Ectodermal cell (in vitro differentiated cells): ENCODE data around the gene USP54.

Source experiments
- H3K27ac ChIP-seq: 2 replicates; pipeline ENCODE4 v1.7.0; 2013; ENCODE audit warnings: mild to moderate bottlenecking, low read depth, low read length; ENCODE audit not compliant: insufficient read depth, poor library complexity, severe bottlenecking
- H3K27me3 ChIP-seq: 2 replicates; pipeline ENCODE4 v1.7.0; 2013; ENCODE audit warnings: mild to moderate bottlenecking, low read length; ENCODE audit not compliant: insufficient read depth, control insufficient read depth, poor library complexity, severe bottlenecking
- H3K36me3 ChIP-seq: one replicate; pipeline ENCODE4 v1.7.0; 2013; ENCODE audit warnings: low read length; ENCODE audit not compliant: control insufficient read depth, insufficient read depth
- H3K4me1 ChIP-seq: one replicate; pipeline ENCODE4 v1.7.0; 2013; ENCODE audit warnings: low read length; ENCODE audit not compliant: control insufficient read depth, insufficient read depth
- H3K4me3 ChIP-seq: 2 replicates; pipeline ENCODE4 v1.7.0; 2013; ENCODE audit warnings: low read depth, low read length, control low read depth; ENCODE audit not compliant: insufficient read depth
- H3K9me3 ChIP-seq: 2 replicates; pipeline ENCODE4 v1.7.0; 2013; ENCODE audit warnings: mild to moderate bottlenecking, low read length, moderate library complexity; ENCODE audit not compliant: control insufficient read depth
- WGBS, 2 experiments: methylation state at CpG; one replicate each; pipeline ENCODE4 v1.1.7; 2013; ENCODE audit warnings: missing lambda C conversion rate in 2 of 2; 5-methylcytosine and 5-hydroxymethylcytosine counted together

USP54 gene

DNA sequence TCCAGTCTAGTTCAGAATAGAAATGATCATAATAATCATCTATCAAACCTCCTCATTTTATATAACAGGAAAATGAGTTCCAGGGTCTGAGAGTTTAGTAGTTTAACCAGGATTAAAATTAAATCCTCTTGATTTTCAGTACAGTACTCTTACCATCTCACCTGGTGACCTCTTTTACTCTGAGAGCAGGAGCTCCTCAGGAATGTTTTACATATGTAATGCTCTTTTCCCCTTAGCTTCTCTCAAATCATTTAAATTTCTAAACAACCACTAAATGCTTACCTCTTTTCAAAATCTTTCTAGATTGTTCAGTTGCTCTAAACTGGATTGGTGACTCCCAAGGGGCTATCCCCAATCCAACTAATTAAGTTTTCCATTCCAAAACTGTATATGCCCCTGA lies 85.1 kb downstream of the USP54 start:
- Histone ChIP-seq H3K36me3 (peaks cover 8% of the 10 kb centered on the region), H3K9me3 (no peaks in the 10 kb centered on the region), H3K27ac (no peak overlapping the region), H3K4me1 (no peaks in the 10 kb centered on the region), H3K4me3 (no peak overlapping the region), H3K27me3 (no peaks in the 10 kb centered on the region)

DNA sequence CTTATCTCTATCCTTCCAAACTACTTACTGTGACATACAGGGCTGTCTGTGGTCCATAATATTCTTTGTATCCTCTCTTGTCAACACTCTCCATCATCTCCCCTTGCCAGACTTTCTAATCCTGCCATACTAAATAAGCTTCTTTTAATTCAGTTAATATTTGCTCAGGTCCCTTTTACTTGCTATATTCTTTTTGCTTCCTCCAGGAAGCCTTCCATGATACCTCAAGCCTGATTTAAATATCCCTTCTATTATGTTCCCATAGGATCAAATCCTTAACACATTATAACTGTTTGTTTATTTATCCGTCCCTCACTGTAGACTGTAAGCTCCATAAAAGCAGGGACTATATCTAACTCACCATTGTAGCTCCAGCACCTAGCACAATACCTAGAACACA lies 88.1 kb downstream of the USP54 start:
- Histone ChIP-seq H3K27me3 (no peaks in the 10 kb centered on the region), H3K4me1 (no peaks in the 10 kb centered on the region), H3K36me3 (peaks cover 15% of the 10 kb centered on the region), H3K4me3 (no peak overlapping the region), H3K9me3 (no peaks in the 10 kb centered on the region), H3K27ac (no peak overlapping the region)
- 94 to 95% methylated on average over 1 of the region's 1 CpG for WGBS, 2 experiments

DNA sequence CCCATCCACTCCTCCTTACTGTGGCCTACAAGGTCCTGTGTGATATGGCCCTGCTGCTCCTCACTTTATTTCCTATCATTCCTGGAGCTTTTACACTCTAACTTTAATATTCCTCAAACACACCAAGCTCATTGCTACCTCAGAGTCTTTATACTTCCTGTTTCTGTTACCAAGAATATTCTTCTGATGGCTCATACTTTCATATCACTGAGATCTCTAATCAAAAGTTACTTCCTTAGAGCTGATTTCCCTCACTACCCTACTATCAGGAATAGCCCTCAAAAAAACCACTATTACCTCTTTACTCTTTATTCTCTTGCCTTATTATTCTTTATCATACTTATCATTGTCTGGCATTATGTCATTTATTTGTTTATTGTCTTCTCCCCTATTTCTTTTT lies 89.5 kb downstream of the USP54 start:
- H3K27me3 ChIP-seq: no peaks in the 10 kb centered on the region
- no peaks in the 10 kb centered on the region for H3K9me3 ChIP-seq
- H3K4me3 ChIP-seq: no peak overlapping the region
- H3K36me3 ChIP-seq: peaks cover 15% of the 10 kb centered on the region
- no peaks in the 10 kb centered on the region for H3K4me1 ChIP-seq
- no peak overlapping the region for H3K27ac ChIP-seq

DNA sequence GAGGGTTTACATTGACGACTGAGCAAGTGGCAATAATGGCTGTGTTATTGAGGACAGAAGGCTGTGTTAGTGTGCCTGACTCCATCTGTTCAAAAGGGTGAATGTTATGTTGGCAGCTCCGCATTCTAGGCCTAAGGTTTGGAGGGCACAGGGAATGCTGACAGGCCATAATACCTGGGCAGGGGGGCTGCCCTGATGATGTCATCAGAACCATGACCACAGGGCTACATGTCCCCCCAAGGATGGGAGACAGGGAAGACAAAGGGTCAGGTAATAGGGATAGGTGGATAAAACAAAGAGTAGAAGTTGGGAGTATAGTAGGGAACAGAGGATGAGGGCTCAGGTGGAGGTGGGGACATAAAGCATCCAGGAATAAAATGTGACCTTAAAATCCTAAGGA lies 93.5 kb downstream of the USP54 start:
- H3K4me3 ChIP-seq: no peak overlapping the region
- H3K36me3 ChIP-seq: peaks cover 8% of the 10 kb centered on the region
- WGBS, 2 experiments: 87 to 93% methylated on average over 2 of the region's 2 CpGs

DNA sequence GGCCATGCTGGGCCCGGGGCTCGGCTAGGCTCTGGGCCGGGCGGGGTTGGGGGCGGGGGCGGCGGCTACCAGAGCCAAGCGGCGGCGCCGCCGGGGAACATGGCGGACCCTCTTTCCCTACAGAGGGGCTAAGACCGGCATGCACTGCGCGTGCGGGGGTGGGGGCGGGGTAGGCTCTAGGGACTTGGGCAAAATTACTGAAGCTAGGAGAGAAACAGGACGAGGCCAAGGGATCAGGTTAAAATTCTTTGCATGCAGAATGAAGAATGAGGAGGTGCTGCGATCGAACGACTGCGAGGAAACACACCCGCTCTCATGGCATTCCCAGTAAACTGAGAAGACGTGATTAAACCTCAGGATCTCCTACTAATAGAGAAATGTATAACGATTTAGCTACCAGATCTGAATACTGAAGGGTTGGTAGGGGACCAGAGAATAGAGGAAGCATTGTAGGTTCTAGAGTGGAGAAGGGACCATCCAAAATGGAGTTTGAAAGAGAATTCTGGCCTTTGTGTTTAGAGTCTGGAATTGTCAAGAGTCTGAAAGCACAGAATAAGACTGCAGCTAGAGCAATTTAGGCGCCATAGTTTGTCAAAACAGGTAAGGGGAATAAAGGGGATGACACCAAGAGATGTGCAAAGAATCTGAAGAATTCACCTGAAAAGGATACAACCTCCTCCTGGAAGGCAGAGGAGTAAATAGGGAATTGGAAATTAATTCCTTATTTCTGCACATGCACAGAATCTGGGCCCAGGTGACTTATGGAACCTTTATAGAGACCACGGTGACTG lies 95.1 kb downstream of the USP54 start, which contains the start of gene PPP3CB:
Gene PPP3CB, minus strand, starts transcription at position 141 of the 791 bp plus-strand sequence. Its CDS starts 135 bp downstream, at position 6.
- Histone ChIP-seq H3K9me3 (no peaks in the 10 kb centered on the region), H3K4me1 (peaks cover 5% of the 10 kb centered on the region), H3K4me3 (peak within 1 kb of the TSS; percentile 91), H3K27ac (peak within 1 kb of the TSS; percentile 70), H3K27me3 (no peaks in the 10 kb centered on the region), H3K36me3 (peaks cover 8% of the 10 kb centered on the region)
- 5 to 6% methylated on average over 28 of the region's 28 CpGs for WGBS, 2 experiments

More for the DNA sequence above, 93.5 kb downstream of the USP54 start:
- Histone ChIP-seq H3K4me1 (peaks cover 5% of the 10 kb centered on the region), H3K9me3 (no peaks in the 10 kb centered on the region), H3K27me3 (no peaks in the 10 kb centered on the region), H3K27ac (no peak overlapping the region)

DNA sequence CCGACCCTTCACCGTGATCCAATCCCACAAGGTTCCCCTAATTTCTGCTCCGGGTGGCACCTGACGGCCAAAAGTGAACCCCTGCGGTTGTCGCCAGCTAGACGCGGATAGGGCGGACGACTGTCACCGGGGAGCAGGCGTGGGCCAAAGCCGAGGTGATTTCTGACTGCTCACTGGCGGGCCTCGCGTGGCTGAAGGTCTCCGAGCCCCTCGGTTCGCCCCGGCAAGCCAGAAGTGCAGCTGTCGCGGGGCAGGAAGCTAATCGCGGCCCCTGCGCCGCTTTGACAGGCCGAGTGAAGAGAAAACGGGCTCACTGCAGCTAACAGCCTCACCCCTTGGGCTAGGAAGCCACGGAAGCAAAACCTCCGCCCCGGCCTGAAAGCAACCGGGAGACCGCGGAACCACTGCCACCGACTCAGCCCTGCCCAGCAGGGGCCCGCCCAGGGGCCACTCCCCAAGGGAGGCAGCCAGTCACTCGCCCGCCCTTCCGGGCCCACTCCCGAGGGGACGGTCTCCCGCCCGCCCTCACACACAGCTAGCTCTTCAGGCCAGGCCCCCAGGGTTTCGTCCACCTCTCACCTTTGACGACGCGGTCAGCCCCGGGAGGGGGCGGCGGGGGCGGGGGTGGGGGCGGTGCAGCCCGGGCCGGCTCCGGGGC lies 95.8 kb downstream of the USP54 start:
- H3K27me3 ChIP-seq: no peaks in the 10 kb centered on the region
- H3K36me3 ChIP-seq: peaks cover 8% of the 10 kb centered on the region
- peaks cover 5% of the 10 kb centered on the region for H3K4me1 ChIP-seq
- 0% methylated on average over 52 to 55 of the region's 55 CpGs for WGBS, 2 experiments
- no peaks in the 10 kb centered on the region for H3K9me3 ChIP-seq
- H3K4me3 ChIP-seq: peak overlapping the region; percentile 91
- peak overlapping the region; percentile 61 for H3K27ac ChIP-seq

DNA sequence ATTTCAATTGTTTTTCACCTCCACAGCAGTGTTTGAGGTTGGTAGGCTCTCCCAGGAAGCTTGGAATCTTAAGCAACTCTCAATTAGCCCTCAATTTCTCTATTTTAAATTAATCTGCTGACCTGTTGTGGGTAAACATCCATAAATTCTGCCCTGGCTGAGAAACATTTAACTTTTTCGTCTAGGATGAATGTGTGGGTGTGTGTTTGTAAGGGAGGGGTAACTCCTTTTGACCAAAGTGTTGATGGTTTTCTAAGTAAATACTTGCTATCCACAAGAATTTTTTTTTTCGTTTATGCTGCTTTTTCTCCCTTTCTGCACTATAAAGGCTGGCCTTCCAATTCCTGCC lies 96.3 kb downstream of the USP54 start:
- no peaks in the 10 kb centered on the region for H3K9me3 ChIP-seq
- H3K36me3 ChIP-seq: peaks cover 8% of the 10 kb centered on the region
- H3K27ac ChIP-seq: no peak overlapping the region
- H3K4me1 ChIP-seq: peaks cover 5% of the 10 kb centered on the region
- H3K4me3 ChIP-seq: peak overlapping the region; percentile 91
- no peaks in the 10 kb centered on the region for H3K27me3 ChIP-seq
- WGBS, 2 experiments: 0% methylated on average over 1 to 2 of the region's 2 CpGs

DNA sequence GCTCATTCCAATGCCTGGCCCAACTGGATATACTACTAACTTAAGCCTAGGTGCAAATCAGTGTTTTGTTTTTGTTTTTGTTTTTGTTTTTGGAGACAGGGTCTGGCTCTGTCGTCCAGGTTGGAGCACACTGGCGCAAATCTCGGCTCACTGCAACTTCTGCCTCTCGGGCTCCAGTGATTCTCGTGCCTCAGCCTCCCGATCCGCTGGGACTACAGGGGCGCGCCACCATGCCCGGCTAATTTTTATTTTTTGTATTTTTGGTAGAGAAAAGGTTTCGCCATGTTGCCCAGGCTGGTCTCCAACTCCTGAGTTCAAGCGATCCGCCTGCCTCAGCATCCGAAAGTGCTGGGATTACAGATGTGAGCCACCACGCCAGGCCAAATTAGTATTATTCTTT lies 96.9 kb downstream of the USP54 start:
- Histone ChIP-seq H3K27ac (no peak overlapping the region), H3K4me1 (peaks cover 5% of the 10 kb centered on the region), H3K9me3 (no peaks in the 10 kb centered on the region), H3K36me3 (peaks cover 4% of the 10 kb centered on the region), H3K4me3 (peak overlapping the region; percentile 91), H3K27me3 (no peaks in the 10 kb centered on the region)
- 95 to 96% methylated on average over 15 of the region's 15 CpGs for WGBS, 2 experiments

DNA sequence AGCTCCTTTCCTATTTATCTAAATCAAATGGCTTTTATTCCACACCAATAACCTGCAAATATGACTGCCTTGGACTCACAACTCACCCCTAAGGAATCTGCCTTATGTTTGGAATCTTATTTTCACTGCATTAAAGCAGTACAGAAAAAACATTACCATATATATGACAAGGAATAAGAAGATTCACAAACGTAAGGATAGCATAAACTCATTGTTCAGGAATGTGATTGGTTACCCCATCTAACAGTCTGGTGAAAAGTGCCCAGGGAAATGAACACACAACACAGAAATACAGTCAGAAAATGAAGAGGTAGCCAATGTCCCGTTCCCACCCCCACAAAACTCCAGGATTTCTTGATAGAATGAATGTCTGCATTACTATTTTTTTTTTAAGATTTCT lies 97.4 kb downstream of the USP54 start:
- 80 to 100% methylated on average over 1 to 2 of the region's 2 CpGs for WGBS, 2 experiments
- peaks cover 5% of the 10 kb centered on the region for H3K4me1 ChIP-seq
- H3K27ac ChIP-seq: no peak overlapping the region

DNA sequence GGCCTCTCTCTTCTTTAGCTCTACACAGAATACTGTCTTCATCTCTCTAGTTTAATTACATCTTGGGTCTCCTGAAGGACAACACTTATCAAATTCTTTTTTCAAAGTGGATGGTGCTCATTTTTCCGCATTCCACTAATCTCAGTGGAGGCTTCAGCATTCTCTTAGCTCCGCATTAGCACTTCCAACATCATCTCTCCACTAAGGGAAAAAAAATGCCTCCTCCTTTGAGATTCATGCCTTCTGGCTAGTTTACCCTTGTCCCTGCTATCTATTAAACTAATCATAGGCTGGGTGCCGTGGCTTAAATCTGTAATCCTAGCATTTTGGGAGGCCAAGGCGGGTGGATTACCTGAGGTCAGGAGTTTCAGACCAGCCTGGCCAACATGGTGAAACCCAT lies 104.5 kb downstream of the USP54 start:
- H3K9me3 ChIP-seq: no peaks in the 10 kb centered on the region
- no peak overlapping the region for H3K4me3 ChIP-seq
- no peaks in the 10 kb centered on the region for H3K36me3 ChIP-seq
- H3K27me3 ChIP-seq: no peaks in the 10 kb centered on the region
- 93 to 94% methylated on average over 4 of the region's 4 CpGs for WGBS, 2 experiments
- no peaks in the 10 kb centered on the region for H3K4me1 ChIP-seq
- H3K27ac ChIP-seq: no peak overlapping the region

More for the DNA sequence above, 97.4 kb downstream of the USP54 start:
- Histone ChIP-seq H3K9me3 (no peaks in the 10 kb centered on the region), H3K4me3 (no peak overlapping the region), H3K27me3 (no peaks in the 10 kb centered on the region), H3K36me3 (no peaks in the 10 kb centered on the region)
